H1 (cell line): ENCODE results near the gene INSYN1. TPM values are rescaled to one million over a fixed set of nuclear protein-coding genes. Genes with fewer than 3 reads are reported as not detected.

ENCODE experiments used
- CTCF ChIA-PET: fragments of 300-600 bp; sonication (Branson Sonifier 250); formaldehyde crosslinking; loops from one replicate; lab custom pipeline; 2021; ENCODE audit not compliant: partially characterized antibody; lab: Charles Lee
- POLR2A ChIA-PET: fragments of 300-600 bp; sonication (Branson Sonifier 250); formaldehyde crosslinking; loops from one replicate; lab custom pipeline; 2021; ENCODE audit warnings: inconsistent platforms; ENCODE audit not compliant: partially characterized antibody; lab: Charles Lee
- DNase-seq, 2 experiments: peaks; one replicate each; pipeline versions ENCODE4 v3.0.0 to v3.0.0-alpha.2; 2010 to 2022; ENCODE audit warnings: low spot score in 2 of 2, low read depth in 1 of 2, mixed read lengths in 1 of 2
- FAIRE-seq: peaks from 2 replicates; lab custom pipeline; 2011; peaks lifted over from hg19 to GRCh38; lab: Jason Lieb, UNC
- H2AFZ ChIP-seq: 2 replicates; pipeline ENCODE4 v1.8.1; 2012; ENCODE audit warnings: low read length, inconsistent platforms
- H2AK5ac ChIP-seq: 2 replicates; pipeline ENCODE4 v1.6.1; 2013; ENCODE audit warnings: low read depth, low read length
- H2BK120ac ChIP-seq: replicated peaks from 2 replicates; pipeline ENCODE3; 2013; ENCODE audit warnings: low read depth, low read length, inconsistent platforms
- H2BK12ac ChIP-seq: 2 replicates; pipeline ENCODE4 v1.6.1; 2013; ENCODE audit warnings: low read depth, low read length
- H2BK15ac ChIP-seq: 2 replicates; pipeline ENCODE4 v1.6.1; 2013; ENCODE audit warnings: low read length
- H2BK20ac ChIP-seq: 2 replicates; pipeline ENCODE4 v1.6.1; 2013; ENCODE audit warnings: low read length
- H2BK5ac ChIP-seq: 2 replicates; pipeline ENCODE4 v1.6.1; 2013; ENCODE audit warnings: low read depth, low read length
- H3K14ac ChIP-seq: 2 replicates; pipeline ENCODE4 v1.6.1; 2013; ENCODE audit warnings: inconsistent platforms; ENCODE audit not compliant: insufficient read length
- H3K18ac ChIP-seq: 2 replicates; pipeline ENCODE4 v1.6.1; 2013; ENCODE audit warnings: low read length; ENCODE audit errors: extremely low read depth
- H3K23ac ChIP-seq: 2 replicates; pipeline ENCODE4 v1.6.1; 2013; ENCODE audit warnings: inconsistent platforms; ENCODE audit not compliant: insufficient read length
- H3K23me2 ChIP-seq: 2 replicates; pipeline ENCODE4 v1.6.1; 2013; ENCODE audit warnings: low read depth, low read length
- H3K27ac ChIP-seq: 2 replicates; pipeline ENCODE4 v1.6.1; 2011; ENCODE audit warnings: low read depth, low read length, inconsistent platforms
- H3K27me3 ChIP-seq, 4 experiments: replicated peaks in 1 of 4; 1 replicate in 1 of 4; 2 replicates in 3 of 4; pipeline versions ENCODE4 v1.6.1 to v1.8.1; 2011 to 2013; ENCODE audit warnings: low read length in 3 of 4, mild to moderate bottlenecking in 3 of 4, inconsistent platforms in 2 of 4, mixed read lengths in 2 of 4, moderate library complexity in 1 of 4; ENCODE audit not compliant: control insufficient read depth in 3 of 4, insufficient read depth in 3 of 4; ENCODE audit errors: extremely low read depth in 1 of 4
- H3K36me3 ChIP-seq, 4 experiments: 2 replicates each; pipeline versions ENCODE4 v1.6.1 to v1.8.1; 2011 to 2013; ENCODE audit warnings: mild to moderate bottlenecking in 4 of 4, low read length in 3 of 4, moderate library complexity in 2 of 4, control low read depth in 1 of 4, inconsistent platforms in 1 of 4; ENCODE audit not compliant: insufficient read depth in 4 of 4, control insufficient read depth in 2 of 4
- H3K4ac ChIP-seq: replicated peaks from 2 replicates; pipeline ENCODE3; 2013; ENCODE audit warnings: low read length, low read depth, mixed read lengths, inconsistent platforms; ENCODE audit not compliant: insufficient read length
- H3K4me1 ChIP-seq, 4 experiments: replicated peaks in 1 of 4; 1 replicate in 1 of 4; 2 replicates in 3 of 4; pipeline versions ENCODE4 v1.6.1 to v1.8.1; 2011 to 2013; ENCODE audit warnings: low read length in 3 of 4, inconsistent platforms in 2 of 4, mixed read lengths in 1 of 4; ENCODE audit not compliant: insufficient read depth in 4 of 4, control insufficient read depth in 3 of 4
- H3K4me2 ChIP-seq, 2 experiments: 2 replicates each; pipeline versions ENCODE4 v1.6.1 to v1.8.1; 2011 to 2013; ENCODE audit warnings: low read depth in 2 of 2, low read length in 2 of 2, control low read depth in 1 of 2, inconsistent platforms in 1 of 2, mild to moderate bottlenecking in 1 of 2; ENCODE audit not compliant: insufficient read depth in 1 of 2
- H3K4me3 ChIP-seq, 4 experiments: fragments of 200-600, 300-600 bp in 1 of 4; sonication (generic), shearing (Covaris generic), sonication (Bioruptor Twin) in 1 of 4; 2 replicates each; pipeline versions ENCODE4 v1.5.1 to v1.8.1; 2011 to 2016; ENCODE audit warnings: low read length in 4 of 4, low read depth in 3 of 4, control low read depth in 2 of 4, inconsistent platforms in 2 of 4, mild to moderate bottlenecking in 2 of 4, mixed read lengths in 1 of 4, moderate library complexity in 1 of 4; ENCODE audit not compliant: insufficient read depth in 2 of 4; ENCODE audit errors: extremely low read depth in 1 of 4
- H3K56ac ChIP-seq: replicated peaks from 2 replicates; pipeline ENCODE3; 2013; ENCODE audit warnings: low read depth, mild to moderate bottlenecking, mixed read lengths, low read length, inconsistent platforms; ENCODE audit not compliant: insufficient read length
- H3K79me1 ChIP-seq: 2 replicates; pipeline ENCODE4 v1.6.1; 2013; ENCODE audit warnings: low read depth, low read length, control low read depth
- H3K79me2 ChIP-seq, 2 experiments: 2 replicates each; pipeline versions ENCODE4 v1.6.1 to v1.8.1; 2012 to 2013; ENCODE audit warnings: low read length in 2 of 2, mild to moderate bottlenecking in 2 of 2, inconsistent platforms in 1 of 2; ENCODE audit not compliant: insufficient read depth in 2 of 2, control insufficient read depth in 1 of 2
- H3K9ac ChIP-seq, 4 experiments: replicated peaks in 1 of 4; 1 replicate in 1 of 4; 2 replicates in 3 of 4; pipeline versions ENCODE4 v1.6.1 to v1.8.1; 2011 to 2013; ENCODE audit warnings: low read depth in 3 of 4, low read length in 3 of 4, control low read depth in 2 of 4, mild to moderate bottlenecking in 2 of 4, moderate library complexity in 2 of 4, inconsistent platforms in 1 of 4; ENCODE audit errors: extremely low read depth in 1 of 4
- H3K9me3 ChIP-seq, 2 experiments: 2 replicates each; pipeline versions ENCODE4 v1.6.1 to v1.8.1; 2012 to 2013; ENCODE audit warnings: mild to moderate bottlenecking in 2 of 2, moderate library complexity in 2 of 2, control low read depth in 1 of 2, inconsistent platforms in 1 of 2, low read depth in 1 of 2, low read length in 1 of 2, mixed read lengths in 1 of 2; ENCODE audit not compliant: insufficient read depth in 2 of 2
- H4K20me1 ChIP-seq, 2 experiments: replicated peaks in 1 of 2; 2 replicates each; pipeline versions ENCODE3 to v1.8.1; 2011 to 2013; ENCODE audit warnings: inconsistent platforms in 2 of 2, low read length in 2 of 2, mild to moderate bottlenecking in 1 of 2; ENCODE audit not compliant: insufficient read depth in 2 of 2, control insufficient read depth in 1 of 2
- H4K5ac ChIP-seq: 2 replicates; pipeline ENCODE4 v1.6.1; 2013; ENCODE audit warnings: low read length, low read depth, mixed read lengths, inconsistent platforms; ENCODE audit not compliant: insufficient read length
- H4K8ac ChIP-seq: 2 replicates; pipeline ENCODE4 v1.8.0; 2013; ENCODE audit warnings: mild to moderate bottlenecking, moderate library complexity, low read length, inconsistent platforms; ENCODE audit not compliant: insufficient read depth; ENCODE audit errors: extremely low read depth
- H4K91ac ChIP-seq: replicated peaks from 2 replicates; pipeline ENCODE3; 2013; ENCODE audit warnings: low read length, mixed read lengths, inconsistent platforms; ENCODE audit not compliant: insufficient read length
- CTCF ChIP-seq, 3 experiments: IDR thresholded peaks; 1 replicate in 2 of 3; 2 replicates in 1 of 3; pipeline versions ENCODE4 v1.5.1 to v1.6.1; 2011; ENCODE audit warnings: low read length in 3 of 3, mild to moderate bottlenecking in 3 of 3, inconsistent platforms in 2 of 3, low read depth in 1 of 3, moderate library complexity in 1 of 3; ENCODE audit not compliant: insufficient read depth in 1 of 3; ENCODE audit errors: control extremely low read depth in 1 of 3
- POLR2A ChIP-seq, 2 experiments: IDR thresholded peaks; 1 replicate in 1 of 2; 2 replicates in 1 of 2; pipeline ENCODE4 v1.6.1; 2011; ENCODE audit warnings: low read depth in 2 of 2, low read length in 2 of 2, mild to moderate bottlenecking in 2 of 2; ENCODE audit errors: control extremely low read depth in 1 of 2
- RAD21 ChIP-seq, 2 experiments: IDR thresholded peaks in 1 of 2; conservative IDR thresholded peaks in 1 of 2; 2 replicates each; pipeline ENCODE4 v1.6.1; 2011; ENCODE audit warnings: low read depth in 2 of 2, low read length in 2 of 2, improper control_type of control experiment in 1 of 2, inconsistent platforms in 1 of 2, mild to moderate bottlenecking in 1 of 2, moderate library complexity in 1 of 2
- SUZ12 ChIP-seq: fragments of 200-600 bp; sonication (generic); IDR thresholded peaks from 2 replicates; pipeline ENCODE4 v1.6.1; 2012; ENCODE audit warnings: mild to moderate bottlenecking, inconsistent platforms, low read length, moderate library complexity, mixed read lengths
- WGBS, 2 experiments: shearing (Covaris generic) in 1 of 2; methylation state at CpG; one replicate each; pipeline versions ENCODE4 v1.1.6 to v1.1.7; 2013 to 2015; ENCODE audit warnings: low lambda C conversion rate in 2 of 2, mixed read lengths in 2 of 2, inconsistent platforms in 1 of 2, low coverage in 1 of 2, missing lambda C conversion rate in 1 of 2; ENCODE audit not compliant: insufficient replicate concordance in 2 of 2, insufficient coverage in 1 of 2, insufficient read length in 1 of 2; ENCODE audit errors: extremely low coverage in 1 of 2, missing lambda C conversion rate in 1 of 2; 5-methylcytosine and 5-hydroxymethylcytosine counted together
- polyA plus RNA-seq, 7 experiments: library from polyadenylated mRNA; depleted of rRNA in 3 of 7; stranded (reverse) in 5 of 7; unstranded in 2 of 7; fragments of >200 nt in 5 of 7; fragments of 200-250 nt in 2 of 7; gene quantifications; 1 replicate in 5 of 7; 2 replicates in 1 of 7; 4 replicates in 1 of 7; pipeline versions ENCODE4 v1.2.1 to v1.2.3, GENCODE V29; 2011 to 2013; ENCODE audit warnings: missing spikeins in 2 of 7, mixed read lengths in 2 of 7
- total RNA-seq: library from RNA; stranded (reverse); fragmentation: NEBNext Ultra II Directional; extraction: Animal tissue kit (Norgen Biotek cat#: 25700); gene quantifications from 2 replicates; pipeline ENCODE4 v1.2.1, GENCODE V29; 2021

The INSYN1 gene
- total and polyA plus RNA-seq, 2 of the 8 experiments (the other 6 are each of a cell fraction or from before 2014, with no cell fraction given) = 7.2 to 10.2 TPM

DNA sequence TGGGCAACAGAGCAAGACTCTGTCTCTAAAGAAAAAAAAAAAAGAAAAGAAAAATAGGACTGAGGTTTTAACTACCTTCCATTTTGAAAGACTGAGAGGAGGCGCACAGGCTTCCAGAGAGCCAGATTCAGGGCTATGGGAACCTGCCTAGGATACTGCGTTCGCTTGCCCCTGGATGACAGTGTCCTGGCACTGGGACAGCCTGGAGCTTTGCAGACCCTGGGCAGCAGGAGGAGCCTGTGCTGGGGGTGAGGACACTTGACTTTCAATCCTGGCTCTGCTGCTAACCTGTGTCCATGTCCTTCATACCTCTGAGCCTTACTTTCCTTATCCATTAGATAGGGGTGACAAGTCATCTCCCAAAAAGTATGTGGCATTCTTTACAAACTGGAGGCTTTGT lies 37.7 kb downstream of the INSYN1 start:
- no peak overlapping the region for H2BK20ac ChIP-seq
- H3K79me2 ChIP-seq = no peaks in the 10 kb centered on the region
- H4K5ac ChIP-seq = no peak overlapping the region
- no peak overlapping the region for H3K4me2 ChIP-seq
- no peak overlapping the region for H3K14ac ChIP-seq
- H4K91ac ChIP-seq = no peak overlapping the region
- no peaks in the 10 kb centered on the region for H3K9me3 ChIP-seq
- no peak overlapping the region for H3K9ac ChIP-seq
- 90% methylated on average over 3 of the region's 3 CpGs; no CpG with 5 or more reads in 1 of the 2 experiments for WGBS, 2 experiments
- DNase-seq = no peak
- no peak overlapping the region for H2AK5ac ChIP-seq
- no peak overlapping the region for H3K56ac ChIP-seq
- no peaks in the 10 kb centered on the region for H3K79me1 ChIP-seq
- H2BK15ac ChIP-seq = no peak overlapping the region
- no peak overlapping the region for H2BK12ac ChIP-seq
- H3K36me3 ChIP-seq = peaks cover 4 to 27% (median 16%) of the 10 kb centered on the region in 4 experiments; a peak in 7 of 8 replicates
- H4K8ac ChIP-seq = no peak overlapping the region
- H3K23me2 ChIP-seq = no peaks in the 10 kb centered on the region
- no peak overlapping the region for H3K4me3 ChIP-seq
- ChIA-PET CTCF (interaction anchor here (1.3 to 14.7 kb wide), 9 partner anchors 12 to 158 kb away, joined by 3 to 187 read pairs (median 9); partner anchors contain the start of gene TBC1D21), POLR2A (interaction anchor here (0.8 to 1.0 kb wide), 2 partner anchors 15 to 28 kb away, joined by 3 read pairs; no protein-coding TSS in a partner anchor)
- H2AFZ ChIP-seq = no peak overlapping the region
- H2BK5ac ChIP-seq = no peak overlapping the region
- H2BK120ac ChIP-seq = no peak overlapping the region
- no peak overlapping the region for H3K18ac ChIP-seq
- no peak overlapping the region for H3K23ac ChIP-seq
- H3K4me1 ChIP-seq = peaks cover 0 to 4% (median 0%) of the 10 kb centered on the region in 4 experiments; a peak in 1 of 7 replicates
- H3K27me3 ChIP-seq = no peaks in the 10 kb centered on the region
- no peak for FAIRE-seq
- TF ChIP-seq POLR2A (IDR thresholded peaks at IDR 0.05; ENCODE audit: control extremely low read depth in 1 of 2, low read depth in 2 of 2, low read length in 2 of 2) (no peak), CTCF (IDR thresholded peaks at IDR 0.05; ENCODE audit: control extremely low read depth in 1 of 3, insufficient read depth in 1 of 3, low read depth in 1 of 3, low read length in 3 of 3) (0 out of 4 replicates have a peak, but pooled peaks of 1 of the 3 experiments have one; percentile 5), RAD21 (IDR thresholded peaks at IDR 0.05 in 1 of 2, conservative IDR thresholded peaks at IDR 0.05 in 1 of 2; ENCODE audit: low read depth in 2 of 2, low read length in 2 of 2) (peak; percentile 8 to 31; a peak in 2 of 4 replicates), SUZ12 (no peak)
- no peak overlapping the region for H3K27ac ChIP-seq
- H4K20me1 ChIP-seq = peaks cover 0 to 9% of the 10 kb centered on the region in 2 experiments
- no peak overlapping the region for H3K4ac ChIP-seq
